Osteoblast (primary cell): ENCODE data around the gene SEZ6L2. TPM values are rescaled to one million over a fixed set of nuclear protein-coding genes. Genes with fewer than 3 reads are reported as not detected.

Experiments
- DNase-seq: peaks from one replicate; pipeline ENCODE4 v3.0.0; 2011; ENCODE audit warnings: low spot score, mixed read lengths; ENCODE audit not compliant: insufficient read length; ENCODE audit errors: missing footprints
- H2AFZ ChIP-seq: 2 replicates; pipeline ENCODE4 v1.6.0; 2011; ENCODE audit warnings: mild to moderate bottlenecking, low read length
- H3K27ac ChIP-seq: 2 replicates; pipeline ENCODE4 v1.5.1; 2011; ENCODE audit warnings: mild to moderate bottlenecking, low read depth, low read length, moderate library complexity
- H3K27me3 ChIP-seq: 2 replicates; pipeline ENCODE4 v1.6.0; 2012; ENCODE audit warnings: mild to moderate bottlenecking, control low read depth, inconsistent platforms, low read length, moderate library complexity; ENCODE audit not compliant: insufficient read depth
- H3K36me3 ChIP-seq: 2 replicates; pipeline ENCODE4 v1.5.1; 2011; ENCODE audit warnings: mild to moderate bottlenecking, low read length, control low read depth, moderate library complexity; ENCODE audit not compliant: insufficient read depth
- H3K4me1 ChIP-seq: 2 replicates; pipeline ENCODE4 v1.5.1; 2011; ENCODE audit warnings: mild to moderate bottlenecking, low read length, control low read depth, moderate library complexity; ENCODE audit not compliant: insufficient read depth
- H3K4me2 ChIP-seq: 2 replicates; pipeline ENCODE4 v1.6.0; 2011; ENCODE audit warnings: mild to moderate bottlenecking, low read length; ENCODE audit not compliant: insufficient read depth
- H3K4me3 ChIP-seq: fragments of 200-600 bp; sonication (generic); 3 replicates; pipeline ENCODE4 v1.5.1; 2012; ENCODE audit warnings: mild to moderate bottlenecking, low read length, inconsistent platforms; ENCODE audit not compliant: insufficient read depth
- H3K79me2 ChIP-seq: 2 replicates; pipeline ENCODE4 v1.6.0; 2012; ENCODE audit warnings: mild to moderate bottlenecking, low read length, control low read depth, inconsistent platforms; ENCODE audit not compliant: insufficient read depth
- H3K9me3 ChIP-seq: 2 replicates; pipeline ENCODE4 v1.5.1; 2011; ENCODE audit warnings: low read depth, low read length, control low read depth
- H4K20me1 ChIP-seq: 2 replicates; pipeline ENCODE4 v1.6.0; 2012; ENCODE audit warnings: mild to moderate bottlenecking, low read length, control low read depth; ENCODE audit not compliant: insufficient read depth
- total RNA-seq: library from RNA; depleted of rRNA; stranded (reverse); fragments of >200 nt; gene quantifications from 2 replicates; pipeline ENCODE4 v1.2.3, GENCODE V29; 2012
- TF ChIP-seq, protein P1 (sequence below): IDR thresholded peaks from 2 replicates; pipeline ENCODE4 v1.5.1; 2011; ENCODE audit warnings: mild to moderate bottlenecking, low read depth, low read length, moderate library complexity; ENCODE audit errors: extremely low read depth

SEZ6L2 gene
- total RNA-seq, 1 donor: 2.9 TPM

DNA sequence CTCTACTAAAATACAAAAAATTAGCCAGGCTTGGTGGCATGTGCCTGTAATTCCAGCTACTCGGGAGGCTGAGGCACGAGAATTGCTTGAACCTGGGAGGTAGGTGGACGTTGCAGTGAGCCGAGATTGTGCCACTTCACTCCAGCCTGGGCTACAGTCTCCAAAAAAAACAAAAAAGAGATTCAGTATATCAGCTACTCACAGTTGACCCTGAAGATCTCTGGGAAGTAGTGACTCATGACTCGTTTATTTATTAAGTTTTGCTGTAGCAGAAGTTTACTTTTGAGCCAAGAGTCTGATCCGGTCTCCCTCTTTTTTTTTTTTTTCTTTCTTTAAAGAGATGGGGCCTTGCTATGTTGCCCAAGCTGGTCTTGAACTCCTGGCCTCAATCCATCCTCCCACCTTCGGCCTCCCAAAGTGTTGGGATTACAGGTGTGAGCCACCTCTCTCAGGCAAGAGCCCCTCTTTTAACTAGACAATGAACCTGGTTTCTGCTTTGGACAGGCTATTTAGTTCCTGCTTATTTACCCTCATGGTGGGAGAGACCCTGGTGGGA, 74.7 kb downstream of the SEZ6L2 start:
- peaks cover 48% of the 10 kb centered on the region for H4K20me1 ChIP-seq
- H3K27ac ChIP-seq: peak overlapping the region; percentile 59
- H2AFZ ChIP-seq: no peak overlapping the region
- TF ChIP-seq, protein P1, sequence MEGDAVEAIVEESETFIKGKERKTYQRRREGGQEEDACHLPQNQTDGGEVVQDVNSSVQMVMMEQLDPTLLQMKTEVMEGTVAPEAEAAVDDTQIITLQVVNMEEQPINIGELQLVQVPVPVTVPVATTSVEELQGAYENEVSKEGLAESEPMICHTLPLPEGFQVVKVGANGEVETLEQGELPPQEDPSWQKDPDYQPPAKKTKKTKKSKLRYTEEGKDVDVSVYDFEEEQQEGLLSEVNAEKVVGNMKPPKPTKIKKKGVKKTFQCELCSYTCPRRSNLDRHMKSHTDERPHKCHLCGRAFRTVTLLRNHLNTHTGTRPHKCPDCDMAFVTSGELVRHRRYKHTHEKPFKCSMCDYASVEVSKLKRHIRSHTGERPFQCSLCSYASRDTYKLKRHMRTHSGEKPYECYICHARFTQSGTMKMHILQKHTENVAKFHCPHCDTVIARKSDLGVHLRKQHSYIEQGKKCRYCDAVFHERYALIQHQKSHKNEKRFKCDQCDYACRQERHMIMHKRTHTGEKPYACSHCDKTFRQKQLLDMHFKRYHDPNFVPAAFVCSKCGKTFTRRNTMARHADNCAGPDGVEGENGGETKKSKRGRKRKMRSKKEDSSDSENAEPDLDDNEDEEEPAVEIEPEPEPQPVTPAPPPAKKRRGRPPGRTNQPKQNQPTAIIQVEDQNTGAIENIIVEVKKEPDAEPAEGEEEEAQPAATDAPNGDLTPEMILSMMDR: no peak
- peak overlapping the region; percentile 42 for H3K4me3 ChIP-seq
- H3K27me3 ChIP-seq: no peaks in the 10 kb centered on the region
- peaks cover 2% of the 10 kb centered on the region for H3K36me3 ChIP-seq
- no peaks in the 10 kb centered on the region for H3K9me3 ChIP-seq
- peaks cover 71% of the 10 kb centered on the region for H3K4me1 ChIP-seq
- peak overlapping the region; percentile 76 for H3K4me2 ChIP-seq
- peaks cover 92% of the 10 kb centered on the region for H3K79me2 ChIP-seq
- peak; percentile 92 for DNase-seq

DNA sequence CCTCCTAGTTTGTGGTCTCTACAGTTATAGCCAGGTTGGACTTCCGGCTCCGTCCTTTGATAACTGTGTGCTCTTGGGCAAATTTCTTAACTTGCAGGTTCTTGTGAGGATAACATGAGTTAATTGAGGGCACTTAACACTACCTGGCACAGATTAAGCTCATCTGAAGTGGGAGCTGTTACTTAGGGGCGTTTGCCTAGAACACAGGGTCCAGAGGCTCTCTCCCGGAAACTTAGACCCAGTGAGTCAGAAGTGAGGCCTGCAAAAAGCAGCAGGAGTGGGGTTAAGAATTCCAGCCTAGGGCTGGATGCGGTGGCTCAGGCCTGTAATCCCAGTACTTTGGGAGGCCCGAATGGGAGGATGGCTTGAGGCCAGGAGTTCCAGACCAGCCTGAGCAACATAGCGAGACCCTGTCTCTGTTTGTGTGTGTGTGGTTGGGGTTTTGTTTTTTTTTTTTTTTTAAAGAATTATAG, 77.7 kb downstream of the SEZ6L2 start:
- H3K79me2 ChIP-seq: peaks cover 86% of the 10 kb centered on the region
- peaks cover 71% of the 10 kb centered on the region for H3K4me1 ChIP-seq
- no peaks in the 10 kb centered on the region for H3K27me3 ChIP-seq
- H3K27ac ChIP-seq: peak overlapping the region; percentile 88
- TF ChIP-seq, protein P1: no peak
- peak overlapping the region; percentile 90 for H3K4me3 ChIP-seq
- H4K20me1 ChIP-seq: peaks cover 26% of the 10 kb centered on the region
- H3K36me3 ChIP-seq: peaks cover 16% of the 10 kb centered on the region
- no peaks in the 10 kb centered on the region for H3K9me3 ChIP-seq
- DNase-seq: peak; percentile 94
- peak overlapping the region; percentile 44 for H2AFZ ChIP-seq
- H3K4me2 ChIP-seq: peak overlapping the region; percentile 99

Other genes starting within 250 kb of the SEZ6L2 start
- under 0.01 TPM in 1 of 2 replicates, not detected in the other for gene SPN, start 236.3 kb downstream of the SEZ6L2 start, total RNA-seq
- 18.0 and 19.5 TPM in 2 replicates for gene QPRT, start 220.4 kb downstream of the SEZ6L2 start, total RNA-seq
- gene C16orf54, start 153.6 kb downstream of the SEZ6L2 start, total RNA-seq: 0.59 and 0.72 TPM in 2 replicates
- not detected in 2 replicates for gene ZG16, start 121.3 kb downstream of the SEZ6L2 start, total RNA-seq
- 8.3 and 12.4 TPM in 2 replicates for gene KIF22, start 108.8 kb downstream of the SEZ6L2 start, total RNA-seq
- 221 and 267 TPM in 2 replicates for gene MAZ, start 93.0 kb downstream of the SEZ6L2 start, total RNA-seq
- gene PRRT2, start 87.4 kb downstream of the SEZ6L2 start, total RNA-seq: 1.4 and 4.1 TPM in 2 replicates
- 16.8 and 19.9 TPM in 2 replicates for gene PAGR1, start 83.4 kb downstream of the SEZ6L2 start, total RNA-seq
- 273 and 274 TPM in 2 replicates for gene MVP, start 79.1 kb downstream of the SEZ6L2 start, total RNA-seq
- gene CDIPT, start 36.3 kb downstream of the SEZ6L2 start, total RNA-seq: 105 and 107 TPM in 2 replicates
- 0.88 and 1.8 TPM in 2 replicates for gene ASPHD1, start 938 bp upstream of the SEZ6L2 start, total RNA-seq
- 8.5 and 11.9 TPM in 2 replicates for gene KCTD13, start 26.7 kb upstream of the SEZ6L2 start, total RNA-seq
- gene TMEM219, start 62.5 kb upstream of the SEZ6L2 start, total RNA-seq: 74.3 and 84.0 TPM in 2 replicates
- 37.1 and 39.1 TPM in 2 replicates for gene TAOK2, start 74.3 kb upstream of the SEZ6L2 start, total RNA-seq
- 3.5 and 5.8 TPM in 2 replicates for gene HIRIP3, start 96.1 kb upstream of the SEZ6L2 start, total RNA-seq
- 14.5 and 16.8 TPM in 2 replicates for gene INO80E, start 96.7 kb upstream of the SEZ6L2 start, total RNA-seq
- gene DOC2A, start 111.5 kb upstream of the SEZ6L2 start, total RNA-seq: not detected in 2 replicates
- not detected in 2 replicates for gene C16orf92, start 123.6 kb upstream of the SEZ6L2 start, total RNA-seq
- gene TLCD3B, start 131.7 kb upstream of the SEZ6L2 start, total RNA-seq: 0.36 TPM in 1 of 2 replicates, not detected in the other
- 579 and 705 TPM in 2 replicates for gene ALDOA, start 166.2 kb upstream of the SEZ6L2 start, total RNA-seq
- 175 and 178 TPM in 2 replicates for gene PPP4C, start 176.4 kb upstream of the SEZ6L2 start, total RNA-seq
- gene TBX6, start 192.4 kb upstream of the SEZ6L2 start, total RNA-seq: 0.29 and 0.36 TPM in 2 replicates
- 28.2 and 31.2 TPM in 2 replicates for gene YPEL3, start 196.7 kb upstream of the SEZ6L2 start, total RNA-seq
- 0.36 and 0.88 TPM in 2 replicates for gene GDPD3, start 214.0 kb upstream of the SEZ6L2 start, total RNA-seq
- gene MAPK3, start 223.7 kb upstream of the SEZ6L2 start, total RNA-seq: 40.2 and 40.7 TPM in 2 replicates